HG02610 (cell line): Measurements from ENCODE around the gene ATOX1.

Source experiments
- ATAC-seq: cut with Tn5 transposase; IDR thresholded peaks from one replicate; pipeline ENCODE4 v1.9.1; 2021; ENCODE audit warnings: mild to moderate bottlenecking, moderate library complexity; ENCODE audit not compliant: unreplicated experiment

ATOX1 gene

GRCh38 chr5:151770383-151771258, 12.2 kb upstream of the ATOX1 start:
- ATAC-seq, result peak; percentile 30

GRCh38 chr5:151766975-151767374, 8.5 kb upstream of the ATOX1 start:
- ATAC-seq, result no peak

GRCh38 chr5:151764801-151765200, 6.4 kb upstream of the ATOX1 start:
- no peak for ATAC-seq

- peak; percentile 0 for ATAC-seq
Observed at GRCh38 chr5:151758141-151758429, 346 bp downstream of the ATOX1 start.

GRCh38 chr5:151757233-151758140, 944 bp downstream of the ATOX1 start:
- ATAC-seq, result no peak

GRCh38 chr5:151755383-151755782, 3.0 kb downstream of the ATOX1 start:
- no peak for ATAC-seq

- ATAC-seq, result no peak
Observed at GRCh38 chr5:151751593-151751992, 6.8 kb downstream of the ATOX1 start.

- no peak for ATAC-seq
Observed at GRCh38 chr5:151751091-151751490, 7.3 kb downstream of the ATOX1 start.

- no peak for ATAC-seq
Observed at GRCh38 chr5:151750121-151750520, 8.3 kb downstream of the ATOX1 start.

- peak; percentile 50 for ATAC-seq
Observed at GRCh38 chr5:151745071-151745705, 13.2 kb downstream of the ATOX1 start.

- no peak for ATAC-seq
Observed at GRCh38 chr5:151743530-151743929, 14.9 kb downstream of the ATOX1 start.

GRCh38 chr5:151742870-151743294, 15.5 kb downstream of the ATOX1 start:
- ATAC-seq, result no peak

GRCh38 chr5:151741678-151742423, 16.6 kb downstream of the ATOX1 start:
- ATAC-seq, result no peak

GRCh38 chr5:151740958-151741373, 17.5 kb downstream of the ATOX1 start:
- peak; percentile 14 for ATAC-seq

GRCh38 chr5:151740336-151740942, 18.0 kb downstream of the ATOX1 start:
- ATAC-seq, result peak; percentile 55

GRCh38 chr5:151739939-151740335, 18.5 kb downstream of the ATOX1 start:
- ATAC-seq, result no peak

- no peak for ATAC-seq
Observed at GRCh38 chr5:151739395-151739794, 19.0 kb downstream of the ATOX1 start.

GRCh38 chr5:151738125-151738848, 20.1 kb downstream of the ATOX1 start:
- no peak for ATAC-seq

GRCh38 chr5:151737431-151737830, 21.0 kb downstream of the ATOX1 start:
- ATAC-seq, result no peak

- ATAC-seq, result no peak
Observed at GRCh38 chr5:151735646-151736045, 22.8 kb downstream of the ATOX1 start.
